Pons (tissue), 1 donor: Measurements from ENCODE around the gene SDK2.

Experiments used
- DNase-seq: peaks from one replicate; pipeline ENCODE4 v3.0.0-alpha.2; 2016; ENCODE audit warnings: low spot score

Gene SDK2, protein sequence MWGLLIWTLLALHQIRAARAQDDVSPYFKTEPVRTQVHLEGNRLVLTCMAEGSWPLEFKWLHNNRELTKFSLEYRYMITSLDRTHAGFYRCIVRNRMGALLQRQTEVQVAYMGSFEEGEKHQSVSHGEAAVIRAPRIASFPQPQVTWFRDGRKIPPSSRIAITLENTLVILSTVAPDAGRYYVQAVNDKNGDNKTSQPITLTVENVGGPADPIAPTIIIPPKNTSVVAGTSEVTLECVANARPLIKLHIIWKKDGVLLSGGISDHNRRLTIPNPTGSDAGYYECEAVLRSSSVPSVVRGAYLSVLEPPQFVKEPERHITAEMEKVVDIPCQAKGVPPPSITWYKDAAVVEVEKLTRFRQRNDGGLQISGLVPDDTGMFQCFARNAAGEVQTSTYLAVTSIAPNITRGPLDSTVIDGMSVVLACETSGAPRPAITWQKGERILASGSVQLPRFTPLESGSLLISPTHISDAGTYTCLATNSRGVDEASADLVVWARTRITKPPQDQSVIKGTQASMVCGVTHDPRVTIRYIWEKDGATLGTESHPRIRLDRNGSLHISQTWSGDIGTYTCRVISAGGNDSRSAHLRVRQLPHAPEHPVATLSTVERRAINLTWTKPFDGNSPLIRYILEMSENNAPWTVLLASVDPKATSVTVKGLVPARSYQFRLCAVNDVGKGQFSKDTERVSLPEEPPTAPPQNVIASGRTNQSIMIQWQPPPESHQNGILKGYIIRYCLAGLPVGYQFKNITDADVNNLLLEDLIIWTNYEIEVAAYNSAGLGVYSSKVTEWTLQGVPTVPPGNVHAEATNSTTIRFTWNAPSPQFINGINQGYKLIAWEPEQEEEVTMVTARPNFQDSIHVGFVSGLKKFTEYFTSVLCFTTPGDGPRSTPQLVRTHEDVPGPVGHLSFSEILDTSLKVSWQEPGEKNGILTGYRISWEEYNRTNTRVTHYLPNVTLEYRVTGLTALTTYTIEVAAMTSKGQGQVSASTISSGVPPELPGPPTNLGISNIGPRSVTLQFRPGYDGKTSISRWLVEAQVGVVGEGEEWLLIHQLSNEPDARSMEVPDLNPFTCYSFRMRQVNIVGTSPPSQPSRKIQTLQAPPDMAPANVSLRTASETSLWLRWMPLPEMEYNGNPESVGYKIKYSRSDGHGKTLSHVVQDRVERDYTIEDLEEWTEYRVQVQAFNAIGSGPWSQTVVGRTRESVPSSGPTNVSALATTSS (N-terminal part only)

DNA sequence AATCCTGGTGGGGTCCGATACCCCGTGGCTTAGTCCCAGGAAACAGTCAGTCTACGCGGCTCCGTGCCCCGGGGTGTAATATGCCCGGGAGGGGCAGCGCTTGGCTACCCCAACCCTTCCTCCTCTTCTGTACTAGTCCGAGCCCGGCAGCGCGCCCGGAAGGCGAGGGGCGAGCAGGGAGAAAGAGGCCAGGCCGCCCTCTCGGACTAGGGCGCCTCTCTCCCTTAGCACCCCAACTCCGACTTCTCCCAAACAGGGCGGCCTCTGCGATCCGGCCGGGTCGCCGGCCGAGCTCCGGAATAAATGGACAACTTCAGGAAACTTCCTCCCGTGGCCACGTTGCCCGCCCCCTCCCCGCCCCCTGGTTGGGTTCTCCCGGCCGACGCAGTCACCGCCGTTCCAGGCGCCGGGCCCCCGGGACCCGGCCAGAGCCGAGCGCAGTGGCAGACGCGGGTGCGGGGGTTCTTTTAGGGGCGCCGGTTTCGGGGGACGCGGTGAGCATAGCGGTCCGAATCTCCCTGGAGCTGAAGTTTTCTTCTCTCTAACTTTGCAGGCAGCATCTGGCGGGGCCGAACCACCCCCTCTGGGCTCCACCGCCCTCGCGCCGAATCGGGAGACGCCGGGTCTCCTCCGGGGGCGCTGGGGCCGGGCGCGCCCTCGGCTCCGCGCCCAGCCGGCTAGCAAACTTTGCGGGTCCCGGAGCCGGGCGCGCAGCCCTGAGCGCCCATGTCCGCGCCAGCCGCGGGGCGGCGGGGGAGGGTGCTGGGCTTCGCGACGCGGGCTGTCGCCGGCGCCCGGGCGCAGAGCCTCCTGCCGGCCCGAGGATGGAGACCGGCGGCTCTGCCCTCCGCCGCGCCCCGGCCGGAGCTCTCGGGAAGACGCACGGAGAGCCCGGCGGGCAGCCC, at the start of gene SDK2:
SDK2 (minus strand) TSS at position 301 of the 905 bp plus-strand sequence. CDS start 357 bp downstream, outside the sequence.
- no peak for DNase-seq

DNA sequence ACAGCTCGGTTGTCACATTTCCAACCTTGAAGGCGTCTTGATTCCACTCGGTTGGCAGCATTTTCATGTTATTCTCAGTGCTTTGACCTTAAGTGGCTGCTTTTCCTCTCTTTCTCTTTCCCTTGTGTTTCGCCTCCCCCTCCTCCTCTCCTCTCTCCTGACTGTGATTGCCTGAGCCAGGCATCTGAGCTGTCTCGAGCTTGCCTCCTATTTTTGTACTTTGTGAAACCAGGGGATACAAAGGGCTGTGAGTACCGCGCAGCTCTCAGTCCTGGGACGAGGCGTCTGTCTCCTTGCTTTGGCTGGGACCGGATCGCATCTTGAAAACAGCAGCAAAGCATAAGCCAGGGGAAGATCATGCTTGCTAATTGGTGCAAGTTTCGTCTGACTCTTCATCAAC, 48.8 kb upstream of the SDK2 start:
- no peak for DNase-seq

DNA sequence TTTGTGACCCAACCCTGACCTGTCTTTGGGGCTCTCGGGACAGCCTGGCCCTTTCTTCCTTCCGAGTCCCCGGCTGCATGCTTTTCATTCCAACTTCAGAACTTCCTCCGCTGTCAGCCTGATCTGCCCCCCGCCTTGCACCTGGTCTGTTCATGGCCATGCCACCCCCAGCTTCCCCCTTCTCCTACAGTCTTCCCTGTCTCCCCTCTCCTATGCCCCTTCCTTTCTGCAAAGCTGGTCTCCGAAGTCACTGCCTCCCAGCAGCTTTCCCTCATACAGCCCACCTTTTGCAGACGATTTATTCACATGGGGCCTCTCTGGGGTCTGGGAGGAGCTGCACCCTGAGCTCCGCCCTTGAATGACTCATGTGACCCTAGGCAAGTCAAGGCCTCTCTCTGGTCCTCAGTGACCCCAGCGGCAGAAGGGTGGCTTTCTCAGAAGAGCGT, 47.1 kb upstream of the SDK2 start:
- no peak for DNase-seq

DNA sequence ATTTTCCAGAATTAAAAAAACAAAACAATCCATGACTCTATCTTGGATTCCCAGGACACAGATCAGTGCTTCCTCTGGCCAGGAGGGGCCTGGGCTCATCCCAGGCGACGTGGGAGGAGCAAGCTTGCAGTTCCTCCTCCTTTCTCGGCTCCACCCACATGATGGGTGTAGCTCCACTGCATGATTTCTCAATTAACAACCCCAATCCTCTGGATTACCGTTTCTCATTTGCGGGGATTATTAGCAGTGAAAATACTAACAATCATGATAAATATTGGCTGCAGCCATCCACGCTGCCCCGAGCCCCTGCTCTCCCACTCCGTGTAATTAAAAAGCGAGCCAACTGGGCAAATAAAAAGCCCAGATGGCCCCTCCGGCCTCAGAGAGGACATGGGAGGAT, 46.4 kb upstream of the SDK2 start:
- no peak for DNase-seq

DNA sequence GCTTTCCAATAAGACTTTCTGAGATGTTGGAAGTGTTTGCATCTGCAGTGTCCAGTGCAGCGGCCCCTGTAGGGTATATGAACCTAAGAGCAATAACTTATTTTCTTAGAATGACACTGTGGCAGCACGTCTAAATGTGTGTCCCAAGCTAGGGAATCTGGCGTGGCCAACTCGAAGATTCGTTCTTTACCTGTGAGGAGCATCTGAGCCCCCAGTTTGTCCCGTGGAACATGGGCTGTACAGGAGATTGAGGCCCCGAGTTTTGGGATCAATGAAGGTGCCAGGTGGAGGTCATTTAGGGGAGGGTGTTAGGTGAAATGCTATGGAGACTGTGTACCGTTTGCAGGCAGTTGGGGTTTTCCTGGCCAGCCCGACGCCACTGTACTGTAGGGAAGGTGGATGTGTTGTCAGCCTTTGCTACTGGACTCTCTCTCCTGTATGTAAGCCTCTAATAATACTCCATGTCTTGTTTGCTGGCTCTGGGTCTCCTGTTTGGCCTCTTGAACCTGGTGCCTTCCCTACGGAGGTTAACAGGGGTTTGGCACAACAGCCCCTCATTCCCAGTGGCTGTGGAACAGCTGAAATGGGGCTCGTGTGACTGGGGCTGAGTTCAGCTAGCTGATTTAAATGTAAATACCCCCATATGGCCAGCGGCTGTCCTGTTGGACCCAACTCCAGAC, 45.5 kb upstream of the SDK2 start:
- no peak for DNase-seq

DNA sequence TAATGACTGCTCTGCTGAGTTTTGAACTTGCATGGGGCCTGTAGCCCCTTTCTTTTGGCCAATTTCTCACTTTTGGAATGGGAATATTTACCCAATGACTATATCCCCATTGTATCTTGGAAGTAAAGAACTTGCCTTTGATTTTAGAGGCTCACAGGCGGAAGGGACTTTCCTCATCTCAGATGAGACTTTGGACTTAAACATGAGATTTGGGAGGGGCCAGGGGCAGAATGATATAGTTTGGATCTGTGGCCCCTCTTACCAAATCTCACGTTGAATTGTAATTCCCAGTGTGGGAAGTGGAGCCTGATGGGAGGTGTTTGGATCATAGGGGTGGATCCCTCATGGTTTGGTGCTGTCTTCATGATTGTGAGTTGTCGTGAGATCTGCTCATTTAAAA, 42.7 kb upstream of the SDK2 start:
- DNase-seq = no peak

DNA sequence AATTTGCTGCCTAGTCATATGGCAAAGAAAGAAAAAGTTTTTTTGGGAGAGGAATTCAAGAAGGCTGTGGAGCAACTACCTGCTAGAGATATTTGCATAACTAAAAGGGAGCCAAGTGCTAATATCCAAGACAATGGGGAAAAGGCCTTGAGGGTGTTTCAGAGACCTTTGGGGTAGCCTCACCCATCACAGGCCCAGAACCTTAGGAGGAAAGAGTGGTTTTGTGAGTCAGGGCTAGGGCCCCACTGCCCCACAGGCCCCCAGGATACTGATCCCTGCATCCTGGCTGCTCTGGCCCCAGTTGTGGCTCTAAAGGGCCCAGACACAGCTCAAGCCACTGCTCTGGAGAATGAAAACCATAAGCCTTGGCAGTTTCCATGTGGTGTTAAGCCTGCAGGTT, 41.9 kb upstream of the SDK2 start:
- DNase-seq = no peak

DNA sequence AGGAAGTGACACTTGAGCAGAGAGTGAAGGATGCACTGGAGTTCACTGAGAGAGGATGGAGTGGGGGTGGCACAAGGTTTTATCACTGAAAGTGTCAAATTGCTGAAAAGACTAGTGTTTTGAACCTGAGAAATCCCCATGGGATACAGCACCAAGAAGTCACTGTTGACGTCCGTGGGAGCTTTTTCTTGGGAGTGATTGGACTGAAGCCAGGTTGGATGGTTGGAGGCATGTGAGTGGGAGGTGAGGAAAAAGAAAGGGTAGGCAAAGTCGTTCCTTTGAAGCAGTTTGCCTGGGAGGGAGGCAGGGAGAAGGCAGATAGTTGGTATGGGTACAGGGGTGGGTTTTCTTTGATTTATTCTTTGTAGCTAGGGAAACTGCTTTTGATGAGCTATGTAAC, 39.9 kb upstream of the SDK2 start:
- no peak for DNase-seq

DNA sequence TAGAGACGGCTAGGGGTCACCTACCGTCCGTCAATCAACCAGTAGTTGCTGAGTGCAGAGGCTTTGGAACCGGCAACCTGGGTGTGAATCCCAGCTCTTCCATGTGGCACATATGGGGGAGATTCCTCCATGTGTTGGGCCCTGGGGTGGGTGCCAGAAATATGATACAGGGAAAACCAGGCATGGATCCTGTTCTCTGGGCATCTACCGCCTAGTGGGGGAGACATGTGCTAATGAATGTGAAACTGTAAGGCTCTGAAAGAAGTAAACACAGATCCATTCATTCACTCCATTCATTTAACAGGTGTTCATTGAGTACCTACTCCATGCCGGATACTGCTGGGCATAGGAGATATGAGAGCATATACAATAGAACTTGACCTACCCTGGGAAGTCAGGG, 39.5 kb upstream of the SDK2 start:
- DNase-seq = no peak

DNA sequence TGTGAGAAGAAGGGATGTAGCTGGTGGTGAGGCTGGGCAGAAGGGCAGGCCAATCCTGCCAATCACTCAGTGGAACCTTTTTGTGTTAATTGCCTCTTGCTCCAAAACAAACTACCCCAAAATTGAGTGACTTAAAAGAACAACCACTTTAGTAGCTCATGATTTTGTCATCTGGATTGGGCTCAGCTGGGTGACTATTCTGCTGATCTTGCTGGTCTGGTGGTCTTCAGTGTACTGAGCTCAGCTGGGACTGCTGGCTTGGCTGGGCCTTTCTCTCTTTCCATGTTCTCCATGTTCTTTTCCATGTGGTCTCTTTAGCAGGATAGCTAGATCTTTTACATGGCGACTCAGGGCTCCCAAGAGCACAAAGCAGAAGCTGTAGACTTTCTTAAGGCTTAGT, 37.7 kb upstream of the SDK2 start:
- DNase-seq = no peak

DNA sequence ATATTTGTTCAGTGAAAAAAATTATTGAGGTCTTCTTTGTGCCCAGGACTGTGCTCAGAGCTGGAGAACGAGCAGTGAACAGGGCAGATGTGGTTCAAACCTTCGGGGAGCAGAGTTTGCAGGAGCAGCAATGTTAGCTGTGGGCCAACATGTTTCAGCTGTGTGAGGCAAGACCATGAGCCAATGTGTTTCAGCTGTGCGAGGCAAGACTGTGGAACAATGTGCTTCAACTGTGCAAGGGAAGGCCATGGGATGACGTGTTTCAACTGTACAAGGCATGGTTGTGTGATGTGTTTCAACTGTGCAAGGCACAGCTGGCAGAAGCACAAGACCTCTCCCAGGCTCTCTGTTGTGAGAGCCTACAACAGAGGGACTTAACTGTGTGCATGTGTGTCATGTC, 35.2 kb upstream of the SDK2 start:
- DNase-seq = no peak

DNA sequence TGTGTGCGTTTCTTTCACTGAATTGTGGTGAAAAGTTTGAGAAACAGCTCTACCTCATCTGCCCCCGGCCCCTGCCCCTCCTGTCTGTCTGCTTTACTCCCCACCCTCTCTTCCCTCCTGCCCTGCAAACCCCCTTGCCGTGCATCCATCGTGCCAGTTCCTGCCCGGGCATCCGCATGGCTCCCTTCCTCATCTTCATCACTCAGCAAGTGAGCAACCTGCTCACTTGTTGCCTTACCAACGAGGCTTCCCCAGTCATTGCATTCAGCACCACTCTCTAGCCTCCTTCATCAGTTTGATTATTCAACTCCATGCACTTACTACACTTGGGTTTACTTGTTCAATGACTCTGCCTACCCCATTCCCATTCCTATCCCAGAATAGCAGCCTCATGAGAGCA, 34.8 kb upstream of the SDK2 start:
- DNase-seq = no peak

DNA sequence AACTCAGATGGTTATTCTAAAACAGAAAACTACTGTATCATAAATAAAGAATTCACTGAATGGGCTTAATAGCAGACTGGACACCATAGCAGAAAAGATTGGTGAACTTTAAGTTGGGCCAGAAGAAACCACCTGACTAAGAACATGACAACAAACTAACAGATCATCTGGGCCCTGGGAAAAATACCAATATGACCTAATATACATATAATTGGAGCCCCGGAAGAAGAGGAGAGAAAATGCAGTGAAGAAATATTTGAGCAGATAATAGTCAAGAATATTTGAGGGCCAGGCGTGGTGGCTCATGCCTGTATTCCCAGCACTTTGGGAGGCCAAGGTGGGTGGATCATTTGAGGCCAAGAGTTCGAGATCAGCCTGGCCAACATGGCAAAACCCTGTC, 25.5 kb upstream of the SDK2 start:
- no peak for DNase-seq

DNA sequence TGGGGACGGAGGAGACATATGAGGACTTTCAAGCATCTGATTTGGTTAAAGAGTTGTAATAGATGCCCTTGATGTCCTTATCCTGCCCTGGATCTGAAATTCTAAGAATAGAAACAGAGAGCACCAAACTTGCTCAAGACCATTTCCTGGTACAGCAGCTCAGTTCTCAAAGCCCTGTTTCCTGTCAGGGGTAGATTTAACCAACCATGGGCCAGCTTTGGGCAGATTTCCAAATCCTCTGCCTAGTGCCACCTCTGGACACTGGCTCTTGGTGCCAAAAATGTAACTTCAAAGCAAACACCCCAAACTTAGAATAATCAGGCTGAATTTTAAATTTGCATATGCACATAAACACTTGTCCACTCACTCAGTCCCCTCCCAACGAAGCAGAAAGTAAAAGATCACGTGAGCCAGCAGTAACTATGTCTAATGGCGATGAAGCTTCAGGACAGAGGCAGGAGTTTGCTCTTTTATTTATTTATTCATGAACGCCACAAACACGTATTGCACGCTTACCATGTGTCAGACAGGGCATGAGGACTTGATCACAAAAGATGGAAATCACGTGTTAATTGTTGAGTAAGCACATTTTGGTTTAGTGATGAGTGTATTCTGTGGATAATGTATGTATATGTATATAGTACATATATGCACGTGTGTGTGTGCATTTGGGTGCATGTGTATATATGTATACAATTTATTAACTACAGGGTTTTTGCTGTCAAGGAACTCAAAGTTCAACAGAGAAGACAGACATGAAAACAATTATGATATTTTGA, 23.1 kb upstream of the SDK2 start:
- DNase-seq = peak; percentile 48

DNA sequence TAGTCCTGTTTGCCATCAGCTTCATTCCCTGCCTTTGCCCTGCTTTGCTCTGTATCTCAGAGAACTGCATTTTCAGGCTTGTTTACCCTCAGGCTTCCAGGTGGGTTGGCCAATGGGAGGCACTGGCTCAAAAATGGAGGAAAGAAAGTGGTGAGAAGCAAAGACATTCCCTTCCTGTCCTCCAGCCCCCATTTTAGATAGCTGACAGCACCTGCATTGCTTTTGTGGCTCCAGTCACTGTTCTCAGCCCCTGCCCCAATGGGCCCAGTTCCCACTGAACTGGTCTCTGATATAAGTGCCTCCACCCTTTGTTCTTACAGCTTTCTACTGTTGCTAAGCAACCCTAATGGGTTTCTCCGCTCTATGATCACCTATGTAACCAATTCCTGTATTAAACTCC, 19.4 kb upstream of the SDK2 start:
- DNase-seq = no peak

DNA sequence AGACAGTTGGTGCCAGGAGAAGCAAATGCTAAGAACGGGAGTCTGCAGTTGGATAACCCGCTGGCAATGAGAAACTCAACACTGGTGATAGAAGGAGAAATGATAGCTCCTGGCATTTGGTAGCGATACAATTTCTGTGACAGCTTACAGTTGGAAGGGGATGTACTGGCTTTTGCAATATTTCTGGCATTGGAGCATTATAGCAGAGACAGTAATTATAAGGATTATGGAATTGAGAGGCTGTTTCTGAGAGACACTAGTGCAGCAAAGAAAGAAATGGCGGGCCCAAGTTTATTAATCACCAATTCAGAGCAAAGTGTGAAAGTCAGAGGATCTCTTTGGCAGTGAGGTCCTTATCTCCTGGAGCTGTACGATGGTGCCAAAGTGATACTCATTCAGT, 16.1 kb upstream of the SDK2 start:
- no peak for DNase-seq

DNA sequence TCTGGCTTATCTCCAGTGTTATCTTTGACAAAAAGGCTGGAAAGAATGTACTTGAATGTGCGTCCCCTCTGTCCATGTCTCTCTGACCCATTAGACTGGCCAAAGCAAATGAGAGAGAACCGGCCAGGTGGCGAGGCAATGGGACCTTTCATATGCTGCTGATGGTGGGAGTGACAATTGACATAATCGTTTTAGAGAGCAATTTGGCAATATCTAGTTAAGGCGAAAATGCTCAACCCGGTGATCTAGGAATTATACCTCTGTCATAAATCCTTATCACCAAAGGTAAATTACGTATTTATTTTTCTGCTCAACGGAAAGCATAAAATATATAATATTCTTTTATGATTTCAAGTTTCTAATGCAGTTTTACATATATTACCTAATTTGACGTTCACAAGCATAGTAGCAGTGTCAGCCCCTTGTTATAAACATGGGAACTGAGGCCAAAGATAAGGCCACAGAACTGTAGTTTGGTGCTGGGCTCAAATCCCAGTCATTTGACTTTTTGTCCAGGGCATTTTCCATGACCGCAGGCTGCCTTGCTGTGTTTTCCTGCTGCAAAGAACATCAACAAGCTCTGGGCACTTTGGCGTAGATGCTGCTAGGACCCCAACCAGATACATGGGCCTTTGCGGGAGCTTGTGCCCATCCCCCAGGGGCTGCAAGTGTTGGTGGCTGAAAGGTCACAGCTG, 14.7 kb upstream of the SDK2 start:
- no peak for DNase-seq

DNA sequence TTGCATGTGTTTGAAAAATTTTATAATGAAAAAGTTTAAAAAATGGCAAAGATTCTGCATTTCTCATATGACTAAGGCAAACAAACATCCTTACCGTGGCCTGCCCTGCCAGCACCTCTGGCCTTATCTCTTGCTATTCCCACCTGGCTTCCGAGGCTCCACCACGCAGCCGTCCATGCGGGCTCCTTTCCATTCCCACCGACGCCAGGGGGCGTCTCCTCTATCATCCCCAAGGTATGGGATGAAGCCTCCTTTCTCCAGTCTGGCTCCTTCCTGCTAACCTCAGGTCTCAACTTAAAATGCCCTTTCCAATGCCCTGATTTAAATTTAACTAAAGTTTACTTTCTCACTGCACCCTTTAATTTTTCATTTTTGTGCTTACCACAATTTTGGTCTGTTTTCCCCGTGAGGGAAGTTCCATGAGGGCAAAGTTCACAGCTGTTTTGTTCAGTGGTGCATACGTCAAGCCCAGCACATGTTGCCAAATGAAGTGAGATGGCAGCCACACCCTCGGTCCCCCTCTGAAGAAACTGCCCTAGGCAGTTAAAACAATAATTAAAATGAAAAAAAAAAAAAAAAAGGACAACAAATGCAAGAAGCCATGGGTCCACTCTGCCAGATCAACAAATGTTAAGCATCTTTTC, 13.3 kb upstream of the SDK2 start:
- DNase-seq = no peak

DNA sequence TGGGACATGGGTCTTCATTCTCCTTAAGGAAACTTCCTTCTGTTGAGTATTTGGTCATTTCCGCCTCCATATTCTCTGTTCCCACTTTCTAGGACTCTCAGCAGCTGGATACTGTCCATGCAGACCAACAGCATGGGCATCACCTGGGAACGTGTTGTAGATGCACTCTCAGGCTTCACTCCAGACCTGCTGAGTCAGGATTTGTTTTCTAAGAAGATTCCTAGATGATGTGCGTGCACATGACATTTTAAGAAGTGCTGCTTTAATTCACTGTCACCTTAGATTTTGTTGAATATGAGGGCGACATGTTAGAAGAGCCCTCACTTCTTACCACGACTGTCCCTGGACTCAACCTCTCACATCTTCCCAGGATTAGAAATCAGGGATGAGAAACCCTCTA, 10.0 kb upstream of the SDK2 start:
- DNase-seq = no peak
